K562 (cell line): Measurements from ENCODE around the gene DEPP1. TPM values are rescaled to one million over a fixed set of nuclear protein-coding genes. Genes with fewer than 3 reads are reported as not detected.
A peak's percentile ranks its signal among the peaks of the same experiment; 100 is the strongest.

Experiments
- ATAC-seq: fragments of 200-7000 bp; cut with Tn5 transposase; 3 replicates; pipeline ENCODE4 v1.9.1; 2020; ENCODE audit warnings: moderate library complexity
- BruUV-seq: library from RNA; stranded (reverse); fragments of 400-500 nt; replicated peaks from 2 replicates; lab custom pipeline; 2021; lab: Mats Ljungman, UMichigan
- CTCF ChIA-PET: fragments of 300-600 bp; formaldehyde crosslinking; extraction: SDS; loops from one replicate; lab custom pipeline; 2021; ENCODE audit warnings: low intra/inter-chr PET ratio; lab: Yijun Ruan, JAX
- POLR2A ChIA-PET: fragments of 300-600, 350-650 bp; sonication (Branson Sonifier 250); formaldehyde crosslinking; extraction: SDS; loops from one replicate; lab custom pipeline; 2021; ENCODE audit warnings: antibody characterized with exemption, inconsistent platforms; lab: Yijun Ruan, JAX
- DNase-seq, 4 experiments: peaks; one replicate each; pipeline versions ENCODE4 v3.0.0 to v3.0.0-alpha.2; 2011 to 2018; ENCODE audit warnings: low spot score in 3 of 4, mixed read lengths in 3 of 4; ENCODE audit errors: extremely low read depth in 1 of 4
- FAIRE-seq: peaks from 2 replicates; lab custom pipeline; 2011; peaks lifted over from hg19 to GRCh38; lab: Jason Lieb, UNC
- H2AFZ ChIP-seq: 2 replicates; pipeline ENCODE4 v1.6.0; 2011; ENCODE audit warnings: low read depth, low read length, control low read depth, inconsistent platforms
- H3K27ac ChIP-seq: fragments of 200-600 bp; 3 replicates; pipeline ENCODE4 v1.8.0; 2011; ENCODE audit warnings: low read depth, mild to moderate bottlenecking, control low read depth, inconsistent platforms, low read length, moderate library complexity, mixed read lengths; ENCODE audit errors: extremely low read depth
- H3K27me3 ChIP-seq, 2 experiments: fragments of 300-600 bp in 1 of 2; 2 replicates in 1 of 2; 3 replicates in 1 of 2; pipeline versions ENCODE4 v1.6.0 to v1.8.0; 2011; ENCODE audit warnings: inconsistent platforms in 2 of 2, low read length in 2 of 2, mild to moderate bottlenecking in 1 of 2, mixed read lengths in 1 of 2, moderate library complexity in 1 of 2; ENCODE audit not compliant: control insufficient read depth in 2 of 2, insufficient read depth in 2 of 2
- H3K36me3 ChIP-seq: fragments of 300-600 bp; 3 replicates; pipeline ENCODE4 v1.8.0; 2011; ENCODE audit warnings: mild to moderate bottlenecking, low read length, inconsistent platforms; ENCODE audit not compliant: control insufficient read depth, insufficient read depth
- H3K4me1 ChIP-seq, 2 experiments: fragments of 200-600 bp in 1 of 2; replicated peaks in 1 of 2; 2 replicates in 1 of 2; 3 replicates in 1 of 2; pipeline versions ENCODE4 v1.5.1 to v1.8.0; 2011; ENCODE audit warnings: inconsistent platforms in 2 of 2, low read length in 2 of 2, mild to moderate bottlenecking in 1 of 2, mixed read lengths in 1 of 2, moderate library complexity in 1 of 2; ENCODE audit not compliant: control insufficient read depth in 2 of 2, insufficient read depth in 2 of 2
- H3K4me2 ChIP-seq: 2 replicates; pipeline ENCODE4 v1.6.1; 2011; ENCODE audit warnings: low read length, control low read depth, inconsistent platforms, mixed read lengths; ENCODE audit not compliant: insufficient read depth
- H3K4me3 ChIP-seq: fragments of 200-600 bp; sonication (generic), shearing (Covaris generic); 2 replicates; pipeline ENCODE4 v1.5.1; 2016; ENCODE audit warnings: control low read depth, inconsistent platforms
- H3K79me2 ChIP-seq: fragments of 200-600 bp; 3 replicates; pipeline ENCODE4 v1.8.0; 2011; ENCODE audit warnings: low read length, inconsistent platforms; ENCODE audit not compliant: control insufficient read depth, insufficient read depth
- H3K9ac ChIP-seq, 2 experiments: 2 replicates each; pipeline versions ENCODE4 v1.6.0 to v1.6.1; 2011; ENCODE audit warnings: low read depth in 2 of 2, low read length in 2 of 2, control low read depth in 1 of 2, inconsistent platforms in 1 of 2, mild to moderate bottlenecking in 1 of 2, mixed read lengths in 1 of 2; ENCODE audit not compliant: insufficient read depth in 1 of 2
- H3K9me1 ChIP-seq: one replicate; pipeline ENCODE4 v1.6.0; 2011; ENCODE audit warnings: inconsistent platforms, mild to moderate bottlenecking, low read length, moderate library complexity; ENCODE audit not compliant: control insufficient read depth, insufficient read depth
- H3K9me3 ChIP-seq: replicated peaks from 2 replicates; pipeline ENCODE4 v1.5.1; 2011; ENCODE audit warnings: low read depth, low read length, inconsistent platforms; ENCODE audit not compliant: control insufficient read depth, insufficient read depth
- H4K20me1 ChIP-seq: replicated peaks from 2 replicates; pipeline ENCODE4 v1.6.1; 2011; ENCODE audit warnings: low read length, inconsistent platforms, mixed read lengths; ENCODE audit not compliant: control insufficient read depth, insufficient read depth
- CBX1 ChIP-seq: sonication (generic); IDR thresholded peaks from 2 replicates; pipeline ENCODE4 v1.6.1; 2016; ENCODE audit warnings: antibody characterized with exemption, low read depth, mild to moderate bottlenecking
- CGGBP1 ChIP-seq: fragments of 250-450 bp; sonication (Bioruptor Pico); IDR thresholded peaks from 2 replicates; pipeline ENCODE4 v1.9.0; 2021; ENCODE audit warnings: mild to moderate bottlenecking
- FOS ChIP-seq: IDR thresholded peaks from 3 replicates; pipeline ENCODE4 v1.6.1; 2011; ENCODE audit not compliant: insufficient read length; ENCODE audit errors: extremely low read depth
- FUS ChIP-seq: fragments of 200-400 bp; formaldehyde crosslinking; optimal IDR thresholded peaks from 2 replicates; pipeline ENCODE3; 2017; ENCODE audit warnings: low read depth, low read length
- GABPA ChIP-seq: fragments of 200-800 bp; sonication (Bioruptor generic); conservative IDR thresholded peaks from 2 replicates; pipeline ENCODE4 v1.6.1; 2016; ENCODE audit warnings: low read depth, missing genetic modification characterization, missing compliant biosample characterization
- MEIS2 ChIP-seq: fragments of 450-650 bp; IDR thresholded peaks from 2 replicates; pipeline ENCODE4 v1.6.1; 2014; ENCODE audit warnings: mild to moderate bottlenecking; ENCODE audit not compliant: partially characterized antibody
- NR2C2 ChIP-seq, 2 experiments: fragments of 200-800 bp in 1 of 2; sonication (Bioruptor generic) in 1 of 2; sonication (generic) in 1 of 2; formaldehyde crosslinking in 1 of 2; IDR thresholded peaks; 2 replicates each; pipeline versions ENCODE4 v1.6.1 to v1.8.0; 2016 to 2022; ENCODE audit warnings: mild to moderate bottlenecking in 1 of 2, missing compliant biosample characterization in 1 of 2, missing genetic modification characterization in 1 of 2, missing genetic modification reagents in 1 of 2
- RBM25 ChIP-seq: fragments of 200-400 bp; formaldehyde crosslinking; IDR thresholded peaks from 2 replicates; pipeline ENCODE4 v1.6.1; 2018; ENCODE audit warnings: low read length, low read depth, moderate library complexity; ENCODE audit not compliant: severe bottlenecking
- THRAP3 ChIP-seq: fragments of 450-650 bp; IDR thresholded peaks from 2 replicates; pipeline ENCODE4 v1.6.1; 2016; ENCODE audit warnings: mild to moderate bottlenecking, inconsistent platforms, borderline replicate concordance
- ZNF124 ChIP-seq: sonication (generic); formaldehyde crosslinking; IDR thresholded peaks from 2 replicates; pipeline ENCODE4 v1.8.1; 2022; ENCODE audit warnings: missing genetic modification reagents
- WGBS: fragments of 100-300 bp; shearing (Covaris generic); methylation state at CpG from one replicate; pipeline ENCODE4 v1.1.6; 2016; ENCODE audit warnings: low coverage, mixed read lengths; ENCODE audit not compliant: insufficient coverage; ENCODE audit errors: missing lambda C conversion rate; 5-methylcytosine and 5-hydroxymethylcytosine counted together
- in situ Hi-C: fragments of 300-500 bp; cut with MboI; formaldehyde crosslinking; loops from 4 replicates; pipeline ENCODE4 v1.15.0; 2018; ENCODE audit warnings: inconsistent platforms, mixed read lengths
- intact Hi-C: fragments of 100-400 bp; cut with micrococcal nuclease; formaldehyde crosslinking; loops from 2 replicates; pipeline ENCODE4 v1.14.2; 2022
- polyA plus RNA-seq, 8 experiments: library from polyadenylated mRNA; depleted of rRNA in 4 of 8; stranded (reverse) in 5 of 8; unstranded in 3 of 8; fragments of >200 nt; fragmentation: Nextera tagmentation in 2 of 8; fragmentation: Illumina TruSeq in 1 of 8; extraction: Ambion mirVana in 2 of 8; extraction: Trizol in 1 of 8; gene quantifications; 2 replicates each; pipeline versions ENCODE4 v1.2.1 to v1.2.3, GENCODE V29; 2011 to 2014; ENCODE audit warnings: inconsistent platforms in 1 of 8, missing spikeins in 1 of 8
- total RNA-seq, 7 experiments: library from RNA; depleted of rRNA in 6 of 7; stranded (reverse); fragments of >200 nt in 6 of 7; fragmentation: Illumina TruSeq in 2 of 7; extraction: Trizol in 2 of 7; gene quantifications; 2 replicates each; pipeline versions ENCODE4 v1.2.1 to v1.2.3, GENCODE V29; 2011 to 2021; ENCODE audit warnings: low replicate concordance in 1 of 7
- TF ChIP-seq, protein P1 (sequence below): fragments of 250-450 bp; sonication (Bioruptor Pico); IDR thresholded peaks from 2 replicates; pipeline ENCODE4 v1.4.0; 2020; ENCODE audit warnings: mild to moderate bottlenecking, moderate library complexity
- TF ChIP-seq, protein P2 (sequence below): fragments of 250-450 bp; sonication (Bioruptor Pico); IDR thresholded peaks from 2 replicates; pipeline ENCODE4 v1.5.0; 2021

DEPP1 gene
- total and polyA plus RNA-seq, 9 of the 15 experiments (the other 6 are each of a cell fraction or from before 2014, with no cell fraction given): 0.04 to 0.54 (median 0.20) TPM; not detected in 1

- Histone ChIP-seq H3K9me3 (no peaks in the 10 kb centered on the region), H4K20me1 (peaks cover 8% of the 10 kb centered on the region; the same call in 1 of the 2 replicates), H3K9me1 (peaks cover 4% of the 10 kb centered on the region), H3K27ac (no peak overlapping the region), H3K9ac (0 out of 4 replicates have a peak overlapping the region, but pooled peaks of 1 of the 2 experiments have one; percentile 36), H3K79me2 (no peaks in the 10 kb centered on the region), H3K4me2 (no peak overlapping the region), H2AFZ (no peak overlapping the region), H3K4me1 (peaks cover 8 to 16% of the 10 kb centered on the region in 2 experiments; a peak in 4 of 5 replicates), H3K27me3 (peaks cover 2 to 19% of the 10 kb centered on the region in 2 experiments; a peak in 2 of 5 replicates), H3K4me3 (no peak overlapping the region), H3K36me3 (no peaks in the 10 kb centered on the region)
- TF ChIP-seq, protein P1, sequence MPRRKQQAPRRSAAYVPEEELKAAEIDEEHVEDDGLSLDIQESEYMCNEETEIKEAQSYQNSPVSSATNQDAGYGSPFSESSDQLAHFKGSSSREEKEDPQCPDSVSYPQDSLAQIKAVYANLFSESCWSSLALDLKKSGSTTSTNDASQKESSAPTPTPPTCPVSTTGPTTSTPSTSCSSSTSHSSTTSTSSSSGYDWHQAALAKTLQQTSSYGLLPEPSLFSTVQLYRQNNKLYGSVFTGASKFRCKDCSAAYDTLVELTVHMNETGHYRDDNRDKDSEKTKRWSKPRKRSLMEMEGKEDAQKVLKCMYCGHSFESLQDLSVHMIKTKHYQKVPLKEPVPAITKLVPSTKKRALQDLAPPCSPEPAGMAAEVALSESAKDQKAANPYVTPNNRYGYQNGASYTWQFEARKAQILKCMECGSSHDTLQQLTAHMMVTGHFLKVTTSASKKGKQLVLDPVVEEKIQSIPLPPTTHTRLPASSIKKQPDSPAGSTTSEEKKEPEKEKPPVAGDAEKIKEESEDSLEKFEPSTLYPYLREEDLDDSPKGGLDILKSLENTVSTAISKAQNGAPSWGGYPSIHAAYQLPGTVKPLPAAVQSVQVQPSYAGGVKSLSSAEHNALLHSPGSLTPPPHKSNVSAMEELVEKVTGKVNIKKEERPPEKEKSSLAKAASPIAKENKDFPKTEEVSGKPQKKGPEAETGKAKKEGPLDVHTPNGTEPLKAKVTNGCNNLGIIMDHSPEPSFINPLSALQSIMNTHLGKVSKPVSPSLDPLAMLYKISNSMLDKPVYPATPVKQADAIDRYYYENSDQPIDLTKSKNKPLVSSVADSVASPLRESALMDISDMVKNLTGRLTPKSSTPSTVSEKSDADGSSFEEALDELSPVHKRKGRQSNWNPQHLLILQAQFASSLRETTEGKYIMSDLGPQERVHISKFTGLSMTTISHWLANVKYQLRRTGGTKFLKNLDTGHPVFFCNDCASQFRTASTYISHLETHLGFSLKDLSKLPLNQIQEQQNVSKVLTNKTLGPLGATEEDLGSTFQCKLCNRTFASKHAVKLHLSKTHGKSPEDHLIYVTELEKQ: no peak
- TF ChIP-seq GABPA (tag) (0 out of 2 replicates have a peak, but pooled peaks have one; percentile 8), MEIS2 (no peak), FOS (no peak), NR2C2 (CRISPR knock-in tag; IDR thresholded peaks at IDR 0.05) (no peak), NR2C2 (tag; IDR thresholded peaks at IDR 0.05) (peak; percentile 6; the same call in 1 of the 2 replicates), RBM25 (no peak), CGGBP1 (no peak), THRAP3 (no peak), FUS (no peak), ZNF124 (CRISPR knock-in tag) (no peak), CBX1 (no peak)
- TF ChIP-seq, protein P2, sequence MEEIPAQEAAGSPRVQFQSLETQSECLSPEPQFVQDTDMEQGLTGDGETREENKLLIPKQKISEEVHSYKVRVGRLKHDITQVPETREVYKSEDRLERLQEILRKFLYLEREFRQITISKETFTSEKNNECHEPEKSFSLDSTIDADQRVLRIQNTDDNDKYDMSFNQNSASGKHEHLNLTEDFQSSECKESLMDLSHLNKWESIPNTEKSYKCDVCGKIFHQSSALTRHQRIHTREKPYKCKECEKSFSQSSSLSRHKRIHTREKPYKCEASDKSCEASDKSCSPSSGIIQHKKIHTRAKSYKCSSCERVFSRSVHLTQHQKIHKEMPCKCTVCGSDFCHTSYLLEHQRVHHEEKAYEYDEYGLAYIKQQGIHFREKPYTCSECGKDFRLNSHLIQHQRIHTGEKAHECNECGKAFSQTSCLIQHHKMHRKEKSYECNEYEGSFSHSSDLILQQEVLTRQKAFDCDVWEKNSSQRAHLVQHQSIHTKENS (CRISPR knock-in tag): no peak
- DNase-seq: no peak
- POLR2A ChIA-PET: interaction anchor here (0.6 to 1.5 kb wide), 5 partner anchors 10 to 31 kb away, joined by 3 to 4 read pairs (median 3); no protein-coding TSS in a partner anchor
- intact Hi-C loops (no loop called here), in situ Hi-C loops (no loop called here)
- 18% methylated on average over 15 of the region's 15 CpGs for WGBS
- CTCF ChIA-PET: no interaction called here
- ATAC-seq: no peak
- peak; percentile 29 for FAIRE-seq
- no TSS peak for BruUV-seq
Measured at GRCh38 chr10:44963772-44964633, 14.6 kb downstream of the DEPP1 start.
